IMR-90 (cell line): ENCODE results near the gene CPNE9. TPM values are rescaled to one million over a fixed set of nuclear protein-coding genes. Genes with fewer than 3 reads are reported as not detected.

Experiments used
- ATAC-seq: fragments of 200-7000 bp; cut with Tn5 transposase; 2 replicates; pipeline ENCODE4 v1.9.1; 2020; ENCODE audit warnings: low read depth, mild to moderate bottlenecking, moderate library complexity
- BruUV-seq: library from RNA; stranded (reverse); fragments of 400-500 nt; replicated peaks from 2 replicates; lab custom pipeline; 2021; lab: Mats Ljungman, UMichigan
- CTCF ChIA-PET: fragments of 300-600 bp; formaldehyde crosslinking; extraction: SDS; loops from one replicate; lab custom pipeline; 2021; ENCODE audit warnings: antibody characterized with exemption; lab: Yijun Ruan, JAX
- POLR2A ChIA-PET: fragments of 300-600 bp; sonication (Branson Sonifier 250); formaldehyde crosslinking; loops from one replicate; lab custom pipeline; 2022; ENCODE audit warnings: antibody characterized with exemption; ENCODE audit not compliant: unreplicated experiment; lab: Charles Lee
- DNase-seq: peaks from one replicate; pipeline ENCODE4 v3.0.0; 2013
- H2AFZ ChIP-seq: replicated peaks from 2 replicates; pipeline ENCODE3; 2013; ENCODE audit warnings: low read length, mild to moderate bottlenecking; ENCODE audit not compliant: poor library complexity
- H2AK5ac ChIP-seq: 2 replicates; pipeline ENCODE4 v1.6.1; 2013; ENCODE audit warnings: low read depth, low read length, inconsistent platforms
- H2AK9ac ChIP-seq: replicated peaks from 2 replicates; pipeline ENCODE3; 2013; ENCODE audit warnings: mild to moderate bottlenecking, low read depth, low read length, moderate library complexity; ENCODE audit not compliant: poor library complexity
- H2BK120ac ChIP-seq: 2 replicates; pipeline ENCODE4 v1.6.1; 2013; ENCODE audit warnings: low read depth, low read length, inconsistent platforms
- H2BK15ac ChIP-seq: 3 replicates; pipeline ENCODE4 v1.6.1; 2013; ENCODE audit warnings: low read depth, low read length, inconsistent platforms
- H2BK20ac ChIP-seq: 2 replicates; pipeline ENCODE4 v1.6.1; 2013; ENCODE audit warnings: low read depth, mild to moderate bottlenecking, inconsistent platforms, low read length, moderate library complexity
- H2BK5ac ChIP-seq: 2 replicates; pipeline ENCODE4 v1.6.1; 2013; ENCODE audit warnings: mild to moderate bottlenecking, low read depth, low read length, inconsistent platforms; ENCODE audit not compliant: poor library complexity, severe bottlenecking
- H3K14ac ChIP-seq: replicated peaks from 2 replicates; pipeline ENCODE4 v1.6.1; 2013; ENCODE audit warnings: low read depth, low read length, inconsistent platforms
- H3K18ac ChIP-seq: 2 replicates; pipeline ENCODE4 v1.6.1; 2013; ENCODE audit warnings: low read depth, low read length, control low read depth
- H3K23ac ChIP-seq: 2 replicates; pipeline ENCODE4 v1.6.1; 2013; ENCODE audit warnings: low read depth, low read length, inconsistent platforms
- H3K27ac ChIP-seq: 2 replicates; pipeline ENCODE4 v1.5.1; 2013; ENCODE audit warnings: mild to moderate bottlenecking, control low read depth, low read length; ENCODE audit not compliant: insufficient read depth
- H3K27me3 ChIP-seq: 2 replicates; pipeline ENCODE4 v1.6.1; 2013; ENCODE audit warnings: low read length; ENCODE audit not compliant: control insufficient read depth, insufficient read depth
- H3K36me3 ChIP-seq: 2 replicates; pipeline ENCODE4 v1.6.1; 2013; ENCODE audit warnings: low read length, mixed read lengths; ENCODE audit not compliant: control insufficient read depth, insufficient read depth
- H3K4ac ChIP-seq: 2 replicates; pipeline ENCODE4 v1.6.1; 2013; ENCODE audit warnings: low read depth, low read length, inconsistent platforms
- H3K4me1 ChIP-seq: 2 replicates; pipeline ENCODE4 v1.6.1; 2013; ENCODE audit warnings: low read length, mixed read lengths; ENCODE audit not compliant: control insufficient read depth, insufficient read depth
- H3K4me2 ChIP-seq: 2 replicates; pipeline ENCODE4 v1.6.1; 2013; ENCODE audit warnings: low read depth, mild to moderate bottlenecking, control low read depth, low read length, moderate library complexity
- H3K4me3 ChIP-seq: 2 replicates; pipeline ENCODE4 v1.5.1; 2013; ENCODE audit warnings: low read depth, mild to moderate bottlenecking, control low read depth, low read length, moderate library complexity; ENCODE audit not compliant: insufficient read depth
- H3K56ac ChIP-seq: 2 replicates; pipeline ENCODE4 v1.6.1; 2013; ENCODE audit warnings: low read length, inconsistent platforms; ENCODE audit not compliant: insufficient read depth; ENCODE audit errors: extremely low read depth
- H3K79me1 ChIP-seq, 2 experiments: 2 replicates each; pipeline ENCODE4 v1.6.1; 2013; ENCODE audit warnings: low read length in 2 of 2, inconsistent platforms in 1 of 2, low read depth in 1 of 2
- H3K9ac ChIP-seq: 2 replicates; pipeline ENCODE4 v1.6.1; 2013; ENCODE audit warnings: low read depth, low read length, control low read depth
- H3K9me1 ChIP-seq: 2 replicates; pipeline ENCODE4 v1.6.1; 2013; ENCODE audit warnings: low read length, inconsistent platforms; ENCODE audit not compliant: insufficient read depth
- H3K9me3 ChIP-seq: 2 replicates; pipeline ENCODE4 v1.6.1; 2013; ENCODE audit warnings: low read length; ENCODE audit not compliant: control insufficient read depth, insufficient read depth
- H4K20me1 ChIP-seq: 2 replicates; pipeline ENCODE4 v1.6.1; 2013; ENCODE audit warnings: low read length, inconsistent platforms; ENCODE audit not compliant: insufficient read depth
- H4K5ac ChIP-seq: 2 replicates; pipeline ENCODE4 v1.6.1; 2013; ENCODE audit warnings: mild to moderate bottlenecking, low read depth, low read length, control low read depth
- H4K8ac ChIP-seq, 2 experiments: 2 replicates each; pipeline ENCODE4 v1.6.1; 2013; ENCODE audit warnings: low read depth in 2 of 2, low read length in 2 of 2, control low read depth in 1 of 2, inconsistent platforms in 1 of 2
- H4K91ac ChIP-seq: 2 replicates; pipeline ENCODE4 v1.6.1; 2013; ENCODE audit warnings: low read depth, low read length, inconsistent platforms; ENCODE audit not compliant: insufficient read depth
- BHLHE40 ChIP-seq: fragments of 150-350 bp; IDR thresholded peaks from 2 replicates; pipeline ENCODE4 v1.6.1; 2016; ENCODE audit warnings: mild to moderate bottlenecking, low read depth, low read length
- CEBPB ChIP-seq: IDR thresholded peaks from 2 replicates; pipeline ENCODE4 v1.6.1; 2012; ENCODE audit warnings: low read depth, low read length, improper control_type of control experiment
- CHD1 ChIP-seq: IDR thresholded peaks from 2 replicates; pipeline ENCODE4 v1.6.1; 2012; ENCODE audit warnings: low read depth, low read length, improper control_type of control experiment
- FOS ChIP-seq: fragments of 150-350 bp; IDR thresholded peaks from 2 replicates; pipeline ENCODE4 v1.6.1; 2016; ENCODE audit warnings: low read depth, low read length
- MAFK ChIP-seq: IDR thresholded peaks from 2 replicates; pipeline ENCODE4 v1.6.1; 2012; ENCODE audit warnings: low read depth, low read length, improper control_type of control experiment
- MAZ ChIP-seq: IDR thresholded peaks from 2 replicates; pipeline ENCODE4 v1.6.1; 2012; ENCODE audit warnings: low read depth, mild to moderate bottlenecking, low read length, improper control_type of control experiment, moderate library complexity, borderline replicate concordance
- MXI1 ChIP-seq: IDR thresholded peaks from 2 replicates; pipeline ENCODE4 v1.6.1; 2012; ENCODE audit warnings: low read depth, mild to moderate bottlenecking, low read length, moderate library complexity, borderline replicate concordance
- NFE2L2 ChIP-seq: fragments of 150-350 bp; IDR thresholded peaks from 2 replicates; pipeline ENCODE4 v1.6.1; 2016; ENCODE audit warnings: low read depth, mild to moderate bottlenecking, low read length
- POLR2A ChIP-seq: IDR thresholded peaks from 2 replicates; pipeline ENCODE4 v1.6.1; 2012; ENCODE audit warnings: mild to moderate bottlenecking, low read depth, low read length
- RAD21 ChIP-seq: IDR thresholded peaks from 2 replicates; pipeline ENCODE4 v1.6.1; 2012; ENCODE audit warnings: low read length, improper control_type of control experiment
- RCOR1 ChIP-seq: IDR thresholded peaks from 2 replicates; pipeline ENCODE4 v1.6.1; 2012; ENCODE audit warnings: mild to moderate bottlenecking, low read length, improper control_type of control experiment; ENCODE audit not compliant: insufficient replicate concordance
- RFX5 ChIP-seq: IDR thresholded peaks from 2 replicates; pipeline ENCODE4 v1.8.0; 2012; ENCODE audit warnings: low read depth, mild to moderate bottlenecking, low read length, moderate library complexity
- SMC3 ChIP-seq: fragments of 150-350 bp; IDR thresholded peaks from 2 replicates; pipeline ENCODE4 v1.6.1; 2016; ENCODE audit warnings: low read depth, mild to moderate bottlenecking, antibody characterized with exemption, low read length, moderate library complexity
- WGBS, 2 experiments: methylation state at CpG; one replicate each; pipeline versions ENCODE4 v1.1.5 to v1.1.7; 2013; ENCODE audit warnings: missing lambda C conversion rate in 2 of 2; ENCODE audit not compliant: insufficient read length in 1 of 2; ENCODE audit errors: extremely low coverage in 2 of 2; 5-methylcytosine and 5-hydroxymethylcytosine counted together
- dilution Hi-C: fragments of 300-500 bp; cut with HindIII; formaldehyde crosslinking; loops from one replicate; pipeline ENCODE4 v1.14.3; 2018; ENCODE audit warnings: low sequenced_read_pairs; ENCODE audit not compliant: unreplicated experiment
- in situ Hi-C: fragments of 300-500 bp; cut with MboI; formaldehyde crosslinking; loops from 3 replicates; pipeline ENCODE4 v1.14.3; 2019; ENCODE audit warnings: low sequenced_read_pairs, inconsistent platforms, mixed read lengths
- intact Hi-C: fragments of 100-400 bp; cut with micrococcal nuclease; formaldehyde crosslinking; loops from 2 replicates; pipeline ENCODE4 v1.10.0; 2022
- polyA plus RNA-seq, 3 experiments: library from polyadenylated mRNA; depleted of rRNA; stranded (reverse); fragments of >200 nt; gene quantifications; 2 replicates each; pipeline ENCODE4 v1.2.3, GENCODE V29; 2012; ENCODE audit warnings: low replicate concordance in 1 of 3
- total RNA-seq: library from RNA; depleted of rRNA; stranded (reverse); fragments of >200 nt; gene quantifications from 2 replicates; pipeline ENCODE4 v1.2.3, GENCODE V29; 2012
- TF ChIP-seq, protein P1 (sequence below): fragments of 150-350 bp; IDR thresholded peaks from 2 replicates; pipeline ENCODE4 v1.6.1; 2017; ENCODE audit warnings: mild to moderate bottlenecking, antibody characterized with exemption, low read length, low read depth
- TF ChIP-seq, protein P2 (sequence below): conservative IDR thresholded peaks from 2 replicates; pipeline ENCODE4 v1.5.1; 2012; ENCODE audit warnings: mild to moderate bottlenecking, low read depth, low read length, improper control_type of control experiment
- TF ChIP-seq, protein P3 (sequence below): fragments of 150-350 bp; IDR thresholded peaks from 2 replicates; pipeline ENCODE4 v1.6.1; 2016; ENCODE audit warnings: low read depth, mild to moderate bottlenecking, low read length, moderate library complexity, borderline replicate concordance

The CPNE9 gene
- total and polyA plus RNA-seq, 2 of the 4 experiments (the other 2 are of a cell fraction), result not detected

DNA sequence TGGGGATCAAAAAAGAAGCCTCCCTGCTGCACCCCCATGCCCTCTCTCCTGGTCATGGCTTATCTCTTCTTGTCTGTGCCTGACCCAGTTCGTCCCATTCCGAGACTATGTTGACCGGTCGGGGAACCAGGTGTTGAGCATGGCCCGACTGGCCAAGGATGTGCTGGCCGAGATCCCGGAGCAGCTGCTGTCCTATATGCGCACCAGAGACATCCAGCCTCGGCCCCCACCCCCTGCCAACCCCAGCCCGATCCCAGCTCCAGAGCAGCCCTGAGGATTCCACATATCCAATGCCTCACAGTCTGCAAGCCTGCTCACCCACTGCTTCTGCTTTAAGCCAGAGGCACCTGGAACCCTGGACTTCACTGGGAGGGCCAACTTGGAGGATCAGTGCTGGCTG, 25.8 kb downstream of the CPNE9 start:
- Histone ChIP-seq H3K23ac (no peak overlapping the region), H4K8ac (no peak overlapping the region), H3K27ac (no peak overlapping the region), H4K20me1 (peaks cover 25% of the 10 kb centered on the region), H3K27me3 (no peaks in the 10 kb centered on the region), H2BK5ac (no peak overlapping the region), H3K36me3 (peaks cover 5% of the 10 kb centered on the region), H3K9me1 (peaks cover 10% of the 10 kb centered on the region; the same call in 1 of the 2 replicates), H3K9me3 (no peaks in the 10 kb centered on the region), H3K4me2 (no peak overlapping the region), H3K79me1 (peaks cover 4 to 21% of the 10 kb centered on the region in 2 experiments; a peak in 2 of 4 replicates), H2BK20ac (no peak overlapping the region), H2AK5ac (no peak overlapping the region), H3K14ac (no peak overlapping the region), H3K4me3 (no peak overlapping the region), H3K4me1 (peaks cover 8% of the 10 kb centered on the region; the same call in 1 of the 2 replicates), H3K4ac (no peak overlapping the region), H2AFZ (no peak overlapping the region), H4K5ac (no peak overlapping the region), H2BK15ac (no peak overlapping the region), H3K9ac (no peak overlapping the region), H2BK120ac (no peak overlapping the region), H3K56ac (no peak overlapping the region), H2AK9ac (no peak overlapping the region), H4K91ac (no peak overlapping the region), H3K18ac (no peak overlapping the region)
- WGBS, 2 experiments, result 93% methylated on average over 5 of the region's 10 CpGs; no CpG with 5 or more reads in 1 of the 2 experiments
- in situ Hi-C loops, result no loop called here
- intact Hi-C loops, result no loop called here
- no peak for TF ChIP-seq MAZ
- TF ChIP-seq FOS, result no peak
- TF ChIP-seq MXI1, result no peak
- TF ChIP-seq NFE2L2, result no peak
- TF ChIP-seq, protein P1, sequence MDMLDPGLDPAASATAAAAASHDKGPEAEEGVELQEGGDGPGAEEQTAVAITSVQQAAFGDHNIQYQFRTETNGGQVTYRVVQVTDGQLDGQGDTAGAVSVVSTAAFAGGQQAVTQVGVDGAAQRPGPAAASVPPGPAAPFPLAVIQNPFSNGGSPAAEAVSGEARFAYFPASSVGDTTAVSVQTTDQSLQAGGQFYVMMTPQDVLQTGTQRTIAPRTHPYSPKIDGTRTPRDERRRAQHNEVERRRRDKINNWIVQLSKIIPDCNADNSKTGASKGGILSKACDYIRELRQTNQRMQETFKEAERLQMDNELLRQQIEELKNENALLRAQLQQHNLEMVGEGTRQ, result no peak
- no peak for TF ChIP-seq CEBPB
- TF ChIP-seq, protein P2, sequence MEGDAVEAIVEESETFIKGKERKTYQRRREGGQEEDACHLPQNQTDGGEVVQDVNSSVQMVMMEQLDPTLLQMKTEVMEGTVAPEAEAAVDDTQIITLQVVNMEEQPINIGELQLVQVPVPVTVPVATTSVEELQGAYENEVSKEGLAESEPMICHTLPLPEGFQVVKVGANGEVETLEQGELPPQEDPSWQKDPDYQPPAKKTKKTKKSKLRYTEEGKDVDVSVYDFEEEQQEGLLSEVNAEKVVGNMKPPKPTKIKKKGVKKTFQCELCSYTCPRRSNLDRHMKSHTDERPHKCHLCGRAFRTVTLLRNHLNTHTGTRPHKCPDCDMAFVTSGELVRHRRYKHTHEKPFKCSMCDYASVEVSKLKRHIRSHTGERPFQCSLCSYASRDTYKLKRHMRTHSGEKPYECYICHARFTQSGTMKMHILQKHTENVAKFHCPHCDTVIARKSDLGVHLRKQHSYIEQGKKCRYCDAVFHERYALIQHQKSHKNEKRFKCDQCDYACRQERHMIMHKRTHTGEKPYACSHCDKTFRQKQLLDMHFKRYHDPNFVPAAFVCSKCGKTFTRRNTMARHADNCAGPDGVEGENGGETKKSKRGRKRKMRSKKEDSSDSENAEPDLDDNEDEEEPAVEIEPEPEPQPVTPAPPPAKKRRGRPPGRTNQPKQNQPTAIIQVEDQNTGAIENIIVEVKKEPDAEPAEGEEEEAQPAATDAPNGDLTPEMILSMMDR, result no peak
- TF ChIP-seq MAFK, result no peak
- no peak for TF ChIP-seq CHD1
- no peak for TF ChIP-seq SMC3
- no peak for TF ChIP-seq RFX5
- no peak for TF ChIP-seq RAD21
- TF ChIP-seq RCOR1, result no peak
- no peak for TF ChIP-seq POLR2A
- TF ChIP-seq BHLHE40, result no peak
- TF ChIP-seq, protein P3, sequence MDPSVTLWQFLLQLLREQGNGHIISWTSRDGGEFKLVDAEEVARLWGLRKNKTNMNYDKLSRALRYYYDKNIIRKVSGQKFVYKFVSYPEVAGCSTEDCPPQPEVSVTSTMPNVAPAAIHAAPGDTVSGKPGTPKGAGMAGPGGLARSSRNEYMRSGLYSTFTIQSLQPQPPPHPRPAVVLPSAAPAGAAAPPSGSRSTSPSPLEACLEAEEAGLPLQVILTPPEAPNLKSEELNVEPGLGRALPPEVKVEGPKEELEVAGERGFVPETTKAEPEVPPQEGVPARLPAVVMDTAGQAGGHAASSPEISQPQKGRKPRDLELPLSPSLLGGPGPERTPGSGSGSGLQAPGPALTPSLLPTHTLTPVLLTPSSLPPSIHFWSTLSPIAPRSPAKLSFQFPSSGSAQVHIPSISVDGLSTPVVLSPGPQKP, result no peak
- ChIA-PET POLR2A (no interaction called here), CTCF (interaction anchor here (0.6 kb wide), 1 partner anchor 37 kb away, joined by 3 read pairs; no protein-coding TSS in a partner anchor)
- BruUV-seq, result no TSS peak
- DNase-seq (no peak), ATAC-seq (no peak)
- dilution Hi-C loops, result no loop called here
